Measurements from ENCODE around the gene MICALL2.
A peak's percentile ranks its signal among the peaks of the same experiment; 100 is the strongest.

The MICALL2 gene

GRCh38 chr7:1468203-1468602 is 8.9 kb upstream of the MICALL2 start:
- DNase-seq (ENCODE audit: low read depth): no peak

DNA sequence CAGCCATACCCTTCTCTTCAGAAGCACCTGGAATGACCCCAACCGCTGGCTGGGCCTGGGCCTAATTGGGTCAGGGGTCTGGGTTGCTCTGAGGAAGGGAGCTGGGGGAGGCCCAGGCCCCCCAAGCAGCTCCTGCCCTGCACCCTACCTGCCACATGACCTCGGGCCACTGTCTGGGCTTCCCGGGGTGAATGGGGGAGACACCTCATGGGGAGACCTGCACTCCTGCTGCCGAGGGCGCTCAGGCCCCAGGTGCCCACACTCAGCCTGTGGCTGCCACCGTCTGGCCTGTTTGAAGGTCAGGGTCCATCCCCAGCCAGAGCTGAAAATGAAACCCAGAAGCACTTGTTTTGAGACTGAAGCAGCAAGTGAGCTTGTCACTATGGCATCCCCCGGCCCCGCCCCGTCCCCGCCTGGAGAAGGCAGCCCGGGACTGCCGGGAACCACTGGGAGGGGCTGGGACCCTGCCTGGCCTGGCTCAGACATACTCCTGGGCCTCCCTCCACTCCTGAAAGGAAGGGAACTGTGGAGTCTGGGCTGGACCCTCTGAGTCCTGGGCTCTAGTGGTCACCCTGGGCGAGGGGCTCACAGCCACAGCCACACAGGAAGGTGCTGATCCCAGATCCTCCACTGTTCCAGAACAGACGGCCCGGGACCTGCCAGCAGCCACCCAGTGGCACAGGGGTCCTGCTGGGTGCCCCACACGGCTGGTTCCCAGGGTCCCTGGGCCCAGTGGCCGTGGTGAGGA is 7.4 kb upstream of the MICALL2 start:
- peak; percentile 59 for DNase-seq (ENCODE audit: low read depth)

DNA sequence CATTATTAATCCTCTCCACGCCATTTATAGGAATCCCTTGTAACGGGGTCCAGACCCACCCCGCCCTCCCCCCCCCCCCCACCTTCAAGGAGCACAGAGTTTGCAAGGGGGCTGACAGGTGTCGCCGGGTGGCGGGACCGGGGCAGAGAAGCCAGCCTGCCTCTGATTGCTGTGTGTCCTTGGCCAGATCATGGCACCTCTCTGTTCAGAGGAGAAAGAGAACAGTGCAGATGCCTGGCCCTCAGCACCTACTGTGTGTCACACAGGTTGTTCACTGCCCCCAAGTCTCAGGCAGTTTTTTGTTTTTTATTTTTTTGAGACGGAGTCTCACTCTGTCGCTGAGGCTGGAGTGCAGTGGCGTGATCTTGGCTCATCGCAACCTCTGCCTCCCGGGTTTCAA is 5.4 kb upstream of the MICALL2 start:
- DNase-seq (ENCODE audit: low read depth): no peak

DNA sequence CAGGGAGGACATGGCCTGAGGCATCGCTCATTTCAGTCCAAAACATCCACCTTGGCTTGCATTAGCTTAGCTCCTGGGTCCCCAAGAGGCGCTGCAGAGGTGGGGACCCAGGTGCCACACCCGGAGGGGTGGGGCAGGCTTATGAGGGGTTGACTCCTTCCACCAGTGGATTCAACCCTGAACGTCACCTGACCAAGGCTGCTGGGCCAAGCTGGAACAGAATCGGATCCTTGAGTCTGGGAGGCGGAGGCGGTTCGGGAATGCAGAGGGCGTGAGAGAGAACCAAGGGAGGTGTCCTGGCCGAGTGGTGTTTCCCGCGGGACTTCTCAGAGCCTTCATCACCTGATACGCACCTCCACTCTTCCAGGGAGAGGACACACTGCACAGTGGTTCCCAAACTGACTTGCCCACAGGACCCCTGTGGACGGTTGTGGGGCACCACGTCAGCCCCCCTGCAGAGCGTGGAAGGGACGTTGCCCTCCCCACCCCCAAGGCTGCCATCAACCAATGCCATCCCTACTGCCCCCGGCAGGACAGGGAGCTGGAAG is 4.5 kb upstream of the MICALL2 start:
- DNase-seq (ENCODE audit: low read depth): no peak

- DNase-seq (ENCODE audit: low read depth): no peak
Observed at GRCh38 chr7:1461646-1462375, 2.5 kb upstream of the MICALL2 start.

- DNase-seq (ENCODE audit: low read depth): peak; percentile 75
Observed at GRCh38 chr7:1460821-1461645, 1.8 kb upstream of the MICALL2 start.

DNA sequence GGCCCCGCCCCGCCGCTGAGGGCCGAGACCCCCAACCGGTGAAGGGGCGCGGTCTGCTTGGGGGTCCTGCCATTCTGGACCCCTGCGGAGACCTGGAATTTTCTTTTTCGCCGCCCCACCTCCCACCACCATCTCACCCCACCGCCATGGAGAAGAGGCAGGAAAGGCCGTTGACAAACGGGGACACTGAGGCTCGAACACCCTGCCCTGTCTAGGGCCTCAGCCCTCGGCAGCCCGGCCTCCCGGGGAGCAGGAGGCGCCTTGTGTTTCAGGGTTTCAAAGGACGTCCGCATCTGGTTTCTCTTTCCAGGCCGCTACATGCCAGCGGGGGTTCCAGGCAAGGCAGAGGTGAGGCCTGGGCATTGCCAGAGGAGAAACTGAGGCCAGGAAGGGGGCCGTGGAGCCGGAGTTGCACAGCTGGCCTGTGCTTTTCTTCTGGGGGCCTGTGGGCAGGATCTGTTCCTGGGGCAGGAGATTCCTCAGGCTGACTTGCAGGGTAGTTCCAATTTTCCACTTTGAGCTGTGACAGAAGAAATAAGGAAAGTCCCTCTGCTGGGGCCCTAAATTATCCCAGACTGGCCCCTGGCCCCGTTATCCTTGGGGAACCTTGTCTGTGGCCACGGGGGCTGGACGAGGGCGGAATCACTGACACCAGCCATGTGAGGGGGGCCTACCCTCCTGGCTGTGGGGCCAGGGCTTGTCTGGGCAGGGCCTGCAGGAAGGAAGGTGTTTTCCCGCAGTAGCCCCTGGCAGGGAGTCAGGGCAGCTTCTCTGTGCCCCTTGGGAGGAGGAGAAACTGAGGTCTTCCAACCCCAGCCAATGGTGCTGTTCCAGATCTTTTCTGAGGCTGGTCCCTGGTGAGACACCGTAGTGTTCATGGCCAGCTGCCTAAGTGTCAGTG is 900 bp upstream of the MICALL2 start:
- peak; percentile 9 for DNase-seq (ENCODE audit: low read depth)

DNA sequence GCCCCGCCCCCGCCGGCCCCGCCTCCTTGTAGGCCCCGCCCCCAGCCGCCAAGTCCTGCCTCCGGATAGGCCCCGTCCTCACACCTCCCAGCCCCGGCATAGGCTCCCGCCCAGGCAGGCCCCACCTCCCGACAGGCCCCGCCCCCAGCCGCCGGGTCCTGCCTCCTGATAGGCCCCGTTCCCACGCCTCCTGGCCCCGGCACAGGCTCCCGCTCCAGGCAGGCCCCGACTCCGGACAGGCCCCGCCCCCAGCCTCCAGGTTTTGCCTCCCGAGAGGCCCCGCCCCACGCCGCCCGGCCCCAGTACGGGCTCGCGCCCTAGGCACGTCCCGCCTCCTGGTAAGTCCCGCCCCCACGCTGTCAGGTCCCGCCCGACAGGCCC is 232 bp upstream of the MICALL2 start:
- peak; percentile 99 for DNase-seq (ENCODE audit: low read depth)

DNA sequence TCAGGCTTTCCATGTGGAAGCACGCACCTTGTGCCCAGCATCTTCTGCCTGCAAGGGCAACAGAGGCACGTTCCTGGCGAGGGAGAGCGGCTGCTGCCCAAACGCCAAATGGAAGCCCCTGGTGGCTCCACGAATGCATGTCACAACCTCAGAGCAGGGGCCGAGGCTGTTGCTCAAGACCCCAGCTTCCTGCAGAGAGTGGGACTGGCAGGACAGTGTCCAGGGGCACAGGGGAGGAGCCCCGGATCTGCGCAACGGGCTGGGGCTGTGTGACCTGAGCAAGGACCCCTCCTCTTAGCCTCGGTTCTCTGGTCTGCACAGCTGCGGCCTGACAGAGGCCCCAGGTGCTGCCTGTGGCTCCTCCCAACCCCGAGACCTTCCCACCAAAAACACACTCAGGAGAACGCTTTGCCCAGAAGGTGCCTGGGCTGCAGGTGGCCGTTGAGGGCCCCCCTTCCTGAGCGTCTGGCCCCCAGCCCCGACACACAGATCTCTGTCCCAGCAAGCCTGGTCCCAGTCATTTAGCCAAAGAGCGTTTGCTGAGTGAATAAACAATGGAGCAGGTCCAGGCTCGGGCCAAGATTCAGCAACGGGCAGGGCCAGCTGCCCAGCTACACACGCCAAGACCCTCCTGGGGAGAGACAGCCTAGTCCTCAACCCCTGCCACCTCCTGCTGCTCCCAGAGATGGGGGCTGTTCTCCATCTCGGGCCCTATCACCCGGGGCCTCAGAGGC is 1.2 kb downstream of the MICALL2 start:
- peak; percentile 26 for DNase-seq (ENCODE audit: low read depth)

GRCh38 chr7:1457059-1457948 is 2.0 kb downstream of the MICALL2 start:
- no peak for DNase-seq (ENCODE audit: low read depth)

DNA sequence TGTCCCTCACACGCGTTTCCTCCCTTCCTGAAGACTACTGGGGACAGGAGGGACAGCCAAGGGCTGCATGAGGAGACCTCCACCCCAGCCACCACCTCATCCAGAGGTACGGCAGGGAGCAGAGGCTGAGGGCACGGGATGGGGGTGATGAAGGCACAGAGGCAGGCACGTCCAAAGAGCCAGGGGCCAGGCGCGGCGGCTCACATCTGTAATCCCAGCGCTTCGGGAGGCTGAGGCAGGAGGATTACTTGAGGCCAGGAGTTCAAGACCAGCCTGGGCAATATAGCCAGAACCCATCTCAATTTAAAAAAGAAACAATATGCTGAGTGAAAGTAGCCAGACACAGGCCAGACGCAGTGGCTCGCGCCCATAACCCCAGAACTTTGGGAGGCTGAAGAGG is 3.3 kb downstream of the MICALL2 start:
- no peak for DNase-seq (ENCODE audit: low read depth)

GRCh38 chr7:1455241-1455939 is 3.9 kb downstream of the MICALL2 start:
- DNase-seq (ENCODE audit: low read depth): no peak

GRCh38 chr7:1454542-1454941 is 4.7 kb downstream of the MICALL2 start:
- DNase-seq (ENCODE audit: low read depth): no peak

DNA sequence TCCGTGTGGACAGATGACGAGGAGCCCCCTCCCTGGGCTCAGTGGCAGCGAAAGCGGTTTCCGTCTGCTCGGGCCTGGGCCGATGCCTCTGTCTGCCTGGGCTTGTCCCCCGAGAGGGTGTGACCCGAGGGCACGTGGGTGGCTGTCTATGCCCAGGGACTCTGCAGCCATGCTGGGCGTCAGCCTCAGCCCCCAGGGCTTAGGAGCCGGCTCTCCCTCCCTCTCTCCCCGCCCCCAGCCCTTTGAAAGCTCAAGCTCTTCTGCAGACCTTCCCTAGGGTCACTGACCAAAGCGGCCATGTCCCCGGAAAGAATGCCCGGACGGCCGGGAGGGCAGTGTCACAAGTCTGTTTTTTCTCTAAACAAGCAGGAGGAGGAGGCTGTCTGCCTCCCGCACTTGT is 7.1 kb downstream of the MICALL2 start:
- DNase-seq (ENCODE audit: low read depth): no peak

- DNase-seq (ENCODE audit: low read depth): no peak
Observed at GRCh38 chr7:1450987-1451386, 8.3 kb downstream of the MICALL2 start.

GRCh38 chr7:1450431-1450830 is 8.8 kb downstream of the MICALL2 start:
- no peak for DNase-seq (ENCODE audit: low read depth)

DNA sequence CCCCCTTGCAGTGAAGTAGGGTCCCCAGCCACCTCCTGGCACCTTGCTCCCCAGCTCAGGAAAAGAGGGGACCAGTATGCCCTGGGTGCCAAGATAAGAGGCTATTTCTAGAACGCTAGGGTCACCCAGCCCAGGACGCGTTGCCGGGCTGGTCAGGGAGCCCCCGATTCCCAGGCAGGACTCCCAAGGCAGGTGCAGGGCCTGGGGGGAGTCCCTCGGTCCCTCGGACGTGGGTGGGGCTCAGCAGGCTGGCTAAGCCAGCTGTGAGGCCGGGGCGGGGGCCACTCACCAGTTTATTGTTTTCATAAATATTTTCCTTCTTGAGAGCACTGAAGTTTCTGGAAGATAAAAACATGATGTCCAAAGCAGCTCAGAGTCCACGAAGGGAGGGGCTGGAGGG is 9.3 kb downstream of the MICALL2 start:
- DNase-seq (ENCODE audit: low read depth): no peak

DNA sequence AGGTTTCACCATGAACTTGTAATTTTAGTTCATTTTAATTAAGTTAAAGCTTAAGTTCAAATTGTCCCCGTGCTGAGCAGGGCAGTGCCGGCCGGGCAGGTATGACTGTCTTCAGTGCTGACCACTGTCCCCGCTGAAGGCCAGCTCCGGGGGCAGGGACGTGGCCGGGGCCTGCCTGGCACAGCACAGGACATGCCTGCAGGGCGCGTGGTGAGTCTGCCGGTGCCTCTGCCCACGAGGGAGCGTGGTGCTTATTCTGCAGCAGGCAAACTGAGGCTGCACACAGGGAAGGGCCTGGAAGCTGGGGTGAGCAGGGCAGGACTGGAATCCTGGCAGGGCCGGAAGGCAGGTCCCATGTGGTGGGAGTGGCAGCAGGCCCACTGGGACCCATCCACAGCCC is 9.8 kb downstream of the MICALL2 start:
- no peak for DNase-seq (ENCODE audit: low read depth)

DNA sequence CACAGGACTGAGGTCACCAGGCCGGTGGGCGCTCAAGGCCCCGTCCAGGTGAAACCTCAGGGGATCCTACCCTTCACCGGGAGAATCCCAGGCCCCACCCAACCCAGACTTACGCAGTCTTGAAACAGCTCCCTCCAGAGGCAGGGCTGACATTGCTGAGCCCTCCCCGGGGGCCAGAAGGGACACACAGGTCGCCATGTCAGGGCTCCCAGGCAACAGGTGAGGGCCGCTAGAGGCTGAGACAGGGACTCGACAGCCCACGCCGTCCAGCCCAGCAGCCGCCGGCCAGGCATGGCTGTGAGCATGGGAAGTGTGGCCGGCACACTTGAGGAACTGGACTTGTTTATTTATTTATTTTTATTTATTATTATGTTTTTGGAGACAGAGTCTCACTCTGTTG is 10.3 kb downstream of the MICALL2 start:
- DNase-seq (ENCODE audit: low read depth): no peak

All from fibroblast of gingiva (primary cell).